ENCODE results near the gene VIL1.

DNA sequence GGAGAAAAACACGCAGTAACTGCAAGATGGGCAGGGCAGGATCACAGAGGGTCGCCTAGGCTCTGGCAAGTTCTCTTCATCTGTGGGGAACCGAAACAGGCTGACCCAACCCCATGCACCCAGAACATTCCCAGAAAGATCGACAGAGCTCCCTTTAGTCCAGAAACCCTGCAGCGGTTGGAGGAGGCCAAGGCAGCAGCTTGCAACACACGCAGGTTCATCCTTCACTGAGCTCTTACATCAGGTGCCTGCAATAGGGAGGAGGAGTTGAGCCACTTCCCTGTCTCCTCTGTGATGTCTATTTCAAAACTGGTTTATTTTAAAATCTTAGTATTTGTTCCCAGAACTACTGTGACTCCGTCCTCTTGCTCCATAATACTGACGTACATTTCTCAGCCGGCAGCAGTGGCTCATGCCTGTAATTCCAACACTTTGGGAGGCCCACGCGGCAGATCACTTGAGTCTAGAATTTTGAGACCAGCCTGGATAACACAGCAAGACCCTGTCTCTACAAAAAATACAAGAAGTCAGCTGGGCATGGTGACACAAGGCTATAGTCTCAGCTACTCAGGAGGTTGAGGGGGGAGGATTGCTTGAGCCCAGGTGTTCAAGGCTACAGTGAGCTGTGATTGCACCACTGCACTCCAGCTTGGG lies 48.4 kb upstream of the VIL1 start:
- TF ChIP-seq, protein P1, sequence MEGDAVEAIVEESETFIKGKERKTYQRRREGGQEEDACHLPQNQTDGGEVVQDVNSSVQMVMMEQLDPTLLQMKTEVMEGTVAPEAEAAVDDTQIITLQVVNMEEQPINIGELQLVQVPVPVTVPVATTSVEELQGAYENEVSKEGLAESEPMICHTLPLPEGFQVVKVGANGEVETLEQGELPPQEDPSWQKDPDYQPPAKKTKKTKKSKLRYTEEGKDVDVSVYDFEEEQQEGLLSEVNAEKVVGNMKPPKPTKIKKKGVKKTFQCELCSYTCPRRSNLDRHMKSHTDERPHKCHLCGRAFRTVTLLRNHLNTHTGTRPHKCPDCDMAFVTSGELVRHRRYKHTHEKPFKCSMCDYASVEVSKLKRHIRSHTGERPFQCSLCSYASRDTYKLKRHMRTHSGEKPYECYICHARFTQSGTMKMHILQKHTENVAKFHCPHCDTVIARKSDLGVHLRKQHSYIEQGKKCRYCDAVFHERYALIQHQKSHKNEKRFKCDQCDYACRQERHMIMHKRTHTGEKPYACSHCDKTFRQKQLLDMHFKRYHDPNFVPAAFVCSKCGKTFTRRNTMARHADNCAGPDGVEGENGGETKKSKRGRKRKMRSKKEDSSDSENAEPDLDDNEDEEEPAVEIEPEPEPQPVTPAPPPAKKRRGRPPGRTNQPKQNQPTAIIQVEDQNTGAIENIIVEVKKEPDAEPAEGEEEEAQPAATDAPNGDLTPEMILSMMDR (IDR thresholded peaks at IDR 0.05), result no peak
- no peak for TF ChIP-seq POLR2A (IDR thresholded peaks at IDR 0.05)
